Measurements from ENCODE around the gene SERPINB6. TPM values are rescaled to one million over a fixed set of nuclear protein-coding genes. Genes with fewer than 3 reads are reported as not detected.

The SERPINB6 gene
- total and polyA plus RNA-seq, 4 donors: 24.0 to 32.4 (median 31.8) TPM

- TF ChIP-seq EGR1 (IDR thresholded peaks at IDR 0.05; ENCODE audit: low read depth in 2 of 2): peak; percentile 2 to 62
- peak; percentile 60 for TF ChIP-seq SP1 (IDR thresholded peaks at IDR 0.05)
- TF ChIP-seq RAD21 (IDR thresholded peaks at IDR 0.05): peak in 1 of 2 donors; percentile 4
- peak; percentile 52 to 69 for TF ChIP-seq JUND (IDR thresholded peaks at IDR 0.05)
- TF ChIP-seq FOXA2 (IDR thresholded peaks at IDR 0.05): no peak
Observed at GRCh38 chr6:2989332-2990247, 18.2 kb upstream of the SERPINB6 start (continued).

- TF ChIP-seq EGR1 (IDR thresholded peaks at IDR 0.05; ENCODE audit: low read depth in 2 of 2) (peak in 1 of 2 donors; percentile 29), GABPA (IDR thresholded peaks at IDR 0.05 in 1 of 2, conservative IDR thresholded peaks at IDR 0.05 in 1 of 2) (no peak), SP1 (IDR thresholded peaks at IDR 0.05) (peak; percentile 49), FOXA2 (IDR thresholded peaks at IDR 0.05) (no peak), CTCF (IDR thresholded peaks at IDR 0.05; ENCODE audit: low read depth, low read length, missing input control) (peak; percentile 75), TAF1 (conservative IDR thresholded peaks at IDR 0.05) (no peak), NR2F2 (IDR thresholded peaks at IDR 0.05) (peak; percentile 69), RAD21 (IDR thresholded peaks at IDR 0.05) (peak; percentile 65 to 73), REST (IDR thresholded peaks at IDR 0.05) (peak; percentile 30), HNF4G (IDR thresholded peaks at IDR 0.05) (no peak), JUND (IDR thresholded peaks at IDR 0.05) (peak; percentile 75 to 85), MAX (IDR thresholded peaks at IDR 0.05) (peak; percentile 77), HNF4A (conservative IDR thresholded peaks at IDR 0.05) (no peak), ATF3 (IDR thresholded peaks at IDR 0.05) (no peak), YY1 (IDR thresholded peaks at IDR 0.05) (peak; percentile 91), RXRA (IDR thresholded peaks at IDR 0.05) (peak; percentile 53 to 71), ZBTB33 (IDR thresholded peaks at IDR 0.05) (no peak), FOXA1 (IDR thresholded peaks at IDR 0.05) (no peak)
- WGBS: under 1% methylated on average over 64 of the region's 64 CpGs
- Histone ChIP-seq H3K27me3 (ENCODE audit: control insufficient read depth in 4 of 4, insufficient read depth in 4 of 4, low read length in 3 of 4) (no peaks in the 10 kb centered on the region), H3K36me3 (ENCODE audit: control insufficient read depth in 4 of 4, insufficient read depth in 3 of 4, low read depth in 1 of 4, low read length in 3 of 4) (no peaks in the 10 kb centered on the region), H3K4me1 (ENCODE audit: control insufficient read depth in 4 of 4, insufficient read depth in 4 of 4, low read length in 3 of 4) (peaks cover 3 to 9% (median 6%) of the 10 kb centered on the region in 4 donors), H3K4me3 (ENCODE audit: low read depth in 1 of 3, low read length in 3 of 3) (peak overlapping the region; percentile 68 to 97 (median 73)), H3K27ac (ENCODE audit: low read depth in 1 of 2, low read length in 2 of 2) (peak overlapping the region; percentile 94 to 100), H3K9ac (ENCODE audit: low read depth in 1 of 2, low read length in 2 of 2) (peak overlapping the region; percentile 34 to 100), H3K9me3 (ENCODE audit: control insufficient read depth in 4 of 4, low read length in 3 of 4) (no peaks in the 10 kb centered on the region)
- peak; percentile 85 for DNase-seq (ENCODE audit: low spot score)
Observed at GRCh38 chr6:2988426-2989331, 17.3 kb upstream of the SERPINB6 start.
